Spleen (tissue), 7 donors: ENCODE results near the gene NUMA1.

Experiments
- POLR2A ChIP-seq, 3 donors: fragments of 450-650 bp; IDR thresholded peaks; one replicate each; pipeline ENCODE4 v1.5.1; 2017; ENCODE audit warnings: antibody characterized with exemption in 3 of 3, mild to moderate bottlenecking in 1 of 3
- POLR2AphosphoS5 ChIP-seq, 3 donors: sonication (generic); formaldehyde crosslinking; IDR thresholded peaks; one replicate each; pipeline ENCODE4 v1.5.1; 2017; ENCODE audit warnings: antibody characterized with exemption in 3 of 3
- TF ChIP-seq, protein P1 (sequence below), 11 experiments: fragments of 200-600 bp in 7 of 11; fragments of 450-650 bp in 4 of 11; sonication (generic) in 4 of 11; IDR thresholded peaks in 8 of 11; conservative IDR thresholded peaks in 3 of 11; 1 replicate in 7 of 11; 2 replicates in 4 of 11; pipeline versions ENCODE4 v1.4.0 to v1.8.0; 2016 to 2021; ENCODE audit warnings: antibody characterized with exemption in 11 of 11, inconsistent platforms in 4 of 11, mild to moderate bottlenecking in 1 of 11
- donor health status: DM: no; HTN: no; CAD: no; lungs with moderate emphysema.
- donor health status: DM: no; HTN: no; CAD: no.
- donor health status: DM: no; HTN: no; CAD: no.

DNA sequence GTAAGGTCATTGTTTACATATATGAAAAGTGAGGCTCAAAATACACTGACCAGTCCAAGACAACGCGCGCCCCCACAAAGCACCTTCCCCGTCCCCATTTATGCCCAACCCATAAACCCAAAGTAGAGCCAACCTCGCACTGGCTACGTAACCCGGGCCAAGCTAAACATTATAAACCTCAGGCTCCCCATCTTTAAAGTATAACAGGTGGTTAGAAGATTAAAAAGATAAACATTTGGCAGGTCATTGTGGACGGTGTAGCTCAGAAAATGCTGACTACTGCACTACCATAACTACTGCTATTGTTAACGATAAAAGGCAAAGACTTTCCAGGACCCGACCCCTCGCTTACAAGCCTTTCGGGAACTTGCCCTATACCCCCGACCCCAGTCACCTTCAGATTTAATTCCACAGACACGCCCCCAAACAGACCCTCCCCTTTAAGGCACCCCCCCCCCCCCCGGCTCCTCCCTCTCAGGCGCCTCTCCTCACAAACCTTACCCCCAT is 470 bp downstream of the NUMA1 start:
- TF ChIP-seq, protein P1, sequence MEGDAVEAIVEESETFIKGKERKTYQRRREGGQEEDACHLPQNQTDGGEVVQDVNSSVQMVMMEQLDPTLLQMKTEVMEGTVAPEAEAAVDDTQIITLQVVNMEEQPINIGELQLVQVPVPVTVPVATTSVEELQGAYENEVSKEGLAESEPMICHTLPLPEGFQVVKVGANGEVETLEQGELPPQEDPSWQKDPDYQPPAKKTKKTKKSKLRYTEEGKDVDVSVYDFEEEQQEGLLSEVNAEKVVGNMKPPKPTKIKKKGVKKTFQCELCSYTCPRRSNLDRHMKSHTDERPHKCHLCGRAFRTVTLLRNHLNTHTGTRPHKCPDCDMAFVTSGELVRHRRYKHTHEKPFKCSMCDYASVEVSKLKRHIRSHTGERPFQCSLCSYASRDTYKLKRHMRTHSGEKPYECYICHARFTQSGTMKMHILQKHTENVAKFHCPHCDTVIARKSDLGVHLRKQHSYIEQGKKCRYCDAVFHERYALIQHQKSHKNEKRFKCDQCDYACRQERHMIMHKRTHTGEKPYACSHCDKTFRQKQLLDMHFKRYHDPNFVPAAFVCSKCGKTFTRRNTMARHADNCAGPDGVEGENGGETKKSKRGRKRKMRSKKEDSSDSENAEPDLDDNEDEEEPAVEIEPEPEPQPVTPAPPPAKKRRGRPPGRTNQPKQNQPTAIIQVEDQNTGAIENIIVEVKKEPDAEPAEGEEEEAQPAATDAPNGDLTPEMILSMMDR (IDR thresholded peaks at IDR 0.05 in 8 of 11, conservative IDR thresholded peaks at IDR 0.05 in 3 of 11) = no peak
- TF ChIP-seq POLR2A (IDR thresholded peaks at IDR 0.05) (no peak), POLR2AphosphoS5 (IDR thresholded peaks at IDR 0.05) (no peak)
